CD4-positive, CD25-positive, alpha-beta regulatory T cell (primary cell): ENCODE measurements around the gene KCNK15. TPM values are rescaled to one million over a fixed set of nuclear protein-coding genes. Genes with fewer than 3 reads are reported as not detected.

ENCODE experiments used
- ATAC-seq, 2 donors: fragments of 150-1000 bp; cut with Tn5 transposase; one replicate each; pipeline ENCODE4 v1.10.0; 2021; ENCODE audit warnings: low read depth in 2 of 2, moderate number of reproducible peaks in 2 of 2, moderate library complexity in 1 of 2
- DNase-seq, 3 donors: peaks; one replicate each; pipeline versions ENCODE4 v3.0.0 to v3.0.0-alpha.2; 2012 to 2022; ENCODE audit warnings: mixed read lengths in 1 of 3
- H3K27ac ChIP-seq: one replicate; pipeline ENCODE4 v1.7.0; 2013; ENCODE audit warnings: mild to moderate bottlenecking, low read length; ENCODE audit not compliant: insufficient read depth, poor library complexity, severe bottlenecking
- H3K27me3 ChIP-seq: one replicate; pipeline ENCODE4 v1.7.0; 2013; ENCODE audit warnings: low read length; ENCODE audit not compliant: control insufficient read depth, insufficient read depth
- H3K36me3 ChIP-seq: one replicate; pipeline ENCODE4 v1.7.0; 2013; ENCODE audit warnings: mild to moderate bottlenecking, low read length, moderate library complexity; ENCODE audit not compliant: control insufficient read depth, insufficient read depth
- H3K4me1 ChIP-seq: 2 replicates; pipeline ENCODE4 v1.7.0; 2013; ENCODE audit warnings: mild to moderate bottlenecking, low read length; ENCODE audit not compliant: insufficient read depth, control insufficient read depth, poor library complexity, severe bottlenecking
- H3K4me3 ChIP-seq: one replicate; pipeline ENCODE4 v1.7.0; 2013; ENCODE audit warnings: low read depth, mild to moderate bottlenecking, low read length, moderate library complexity
- H3K9me3 ChIP-seq, 2 experiments: 1 replicate in 1 of 2; 2 replicates in 1 of 2; pipeline ENCODE4 v1.7.0; 2013; ENCODE audit warnings: low read length in 2 of 2, mild to moderate bottlenecking in 1 of 2, moderate library complexity in 1 of 2; ENCODE audit not compliant: control insufficient read depth in 2 of 2
- H3K27ac Mint-ChIP-seq, 3 donors: one replicate each; pipeline ENCODE4 v1.8.0; 2020 to 2022; ENCODE audit warnings: mild to moderate bottlenecking in 3 of 3, mixed read lengths in 3 of 3, moderate library complexity in 2 of 3
- H3K27me3 Mint-ChIP-seq: one replicate; pipeline ENCODE4 v1.8.0; 2022; ENCODE audit warnings: mild to moderate bottlenecking, mixed read lengths
- H3K36me3 Mint-ChIP-seq: one replicate; pipeline ENCODE4 v1.8.0; 2020; ENCODE audit warnings: mixed read lengths
- H3K4me1 Mint-ChIP-seq, 4 donors: one replicate each; pipeline ENCODE4 v1.8.0; 2020 to 2022; ENCODE audit warnings: mixed read lengths in 4 of 4, mild to moderate bottlenecking in 1 of 4
- H3K4me3 Mint-ChIP-seq, 4 donors: one replicate each; pipeline ENCODE4 v1.8.0; 2020 to 2022; ENCODE audit warnings: mild to moderate bottlenecking in 4 of 4, mixed read lengths in 4 of 4, moderate library complexity in 3 of 4
- H3K9me3 Mint-ChIP-seq, 7 donors: one replicate each; pipeline ENCODE4 v1.8.0; 2020 to 2022; ENCODE audit warnings: mixed read lengths in 7 of 7, mild to moderate bottlenecking in 3 of 7, moderate library complexity in 2 of 7
- polyA plus RNA-seq, 4 donors: library from polyadenylated mRNA; unstranded; fragments of 300-500 nt; fragmentation: Illumina TruSeq; gene quantifications; one replicate each; pipeline ENCODE4 v1.2.3, GENCODE V29; 2021
- total RNA-seq: library from RNA; stranded (reverse); gene quantifications from one replicate; pipeline ENCODE4 v1.2.3, GENCODE V29; 2022

Gene KCNK15
- total and polyA plus RNA-seq, 5 donors from 2014 or later: not detected

- no peak for ATAC-seq
- peaks cover 2% of the 10 kb centered on the region for H3K27me3 ChIP-seq
- no peaks in the 10 kb centered on the region for H3K9me3 ChIP-seq
- H3K4me3 ChIP-seq: no peak overlapping the region
- Mint-ChIP-seq H3K27me3 (peaks cover 15% of the 10 kb centered on the region), H3K27ac (no peak overlapping the region), H3K4me1 (no peaks in the 10 kb centered on the region), H3K4me3 (no peak overlapping the region), H3K36me3 (no peaks in the 10 kb centered on the region), H3K9me3 (no peaks in the 10 kb centered on the region)
- H3K36me3 ChIP-seq: no peaks in the 10 kb centered on the region
- no peaks in the 10 kb centered on the region for H3K4me1 ChIP-seq
- H3K27ac ChIP-seq: no peak overlapping the region
- DNase-seq: no peak
These were observed 23.8 kb downstream of the KCNK15 start for GRCh38 chr20:44769481-44769863.

DNA sequence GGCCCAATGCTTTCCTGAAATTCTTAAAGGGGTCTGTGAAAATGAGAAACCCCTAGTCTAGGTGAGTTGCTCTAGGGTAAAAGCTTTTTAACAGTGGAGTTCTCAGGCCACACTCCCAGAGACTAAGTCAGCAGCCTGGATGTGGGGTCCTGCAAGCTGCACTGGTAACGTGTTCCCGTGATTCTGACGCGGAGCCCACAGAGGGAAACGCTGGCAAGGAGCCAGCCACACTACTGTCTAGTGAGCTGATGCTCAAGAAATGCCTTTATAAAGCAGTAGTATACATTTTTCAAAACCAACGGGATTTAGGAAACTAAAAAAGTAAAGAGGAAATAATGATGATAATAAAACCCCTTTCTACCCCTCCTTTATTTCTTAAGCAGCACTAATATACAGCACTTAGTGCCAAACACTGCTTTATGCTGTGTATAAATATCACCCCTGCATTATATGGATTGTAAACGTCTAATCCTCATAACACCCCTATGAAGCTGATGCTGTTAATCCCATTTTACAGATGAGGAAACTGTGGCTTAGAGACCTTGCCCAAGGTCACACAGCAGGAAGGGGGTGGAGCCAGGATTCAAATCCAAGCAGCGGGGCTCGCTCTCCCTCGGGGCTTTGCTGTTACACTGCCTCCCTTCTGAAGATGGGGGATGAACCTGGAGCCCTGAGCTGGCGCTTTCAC, 25.0 kb downstream of the KCNK15 start:
- H3K4me3 ChIP-seq: no peak overlapping the region
- H3K27ac Mint-ChIP-seq: no peak overlapping the region
- H3K9me3 ChIP-seq: no peaks in the 10 kb centered on the region
- H3K4me3 Mint-ChIP-seq: no peak overlapping the region
- ATAC-seq: no peak
- H3K27me3 Mint-ChIP-seq: peaks cover 15% of the 10 kb centered on the region
- no peaks in the 10 kb centered on the region for H3K9me3 Mint-ChIP-seq
- no peaks in the 10 kb centered on the region for H3K4me1 Mint-ChIP-seq
- H3K36me3 ChIP-seq: no peaks in the 10 kb centered on the region
- H3K4me1 ChIP-seq: no peaks in the 10 kb centered on the region
- no peak for DNase-seq
- H3K27me3 ChIP-seq: peaks cover 2% of the 10 kb centered on the region
- no peak overlapping the region for H3K27ac ChIP-seq
- H3K36me3 Mint-ChIP-seq: no peaks in the 10 kb centered on the region

DNA sequence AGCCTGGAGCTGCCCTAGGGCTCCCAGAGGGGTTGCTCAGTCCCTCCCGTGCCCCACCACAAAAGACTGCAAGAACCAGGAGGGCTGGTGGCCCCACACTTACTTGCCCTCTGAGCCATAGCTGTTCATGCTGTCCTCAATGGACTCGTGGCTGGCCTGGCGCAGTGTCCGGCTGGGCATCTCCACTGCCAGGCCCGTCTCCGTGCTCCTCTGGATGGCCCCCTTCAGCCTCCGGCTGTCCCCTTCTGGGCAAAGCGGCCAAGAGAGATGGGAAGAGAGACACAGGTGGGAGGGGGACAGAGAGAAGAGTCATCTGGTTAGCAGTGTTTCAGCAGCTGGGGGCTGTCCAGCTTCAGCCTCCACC, 25.5 kb downstream of the KCNK15 start:
- Mint-ChIP-seq H3K4me3 (no peak overlapping the region), H3K36me3 (no peaks in the 10 kb centered on the region), H3K4me1 (no peaks in the 10 kb centered on the region), H3K9me3 (no peaks in the 10 kb centered on the region), H3K27me3 (peaks cover 16% of the 10 kb centered on the region), H3K27ac (no peak overlapping the region)
- ATAC-seq: no peak
- Histone ChIP-seq H3K4me1 (no peaks in the 10 kb centered on the region), H3K9me3 (no peaks in the 10 kb centered on the region), H3K4me3 (no peak overlapping the region), H3K36me3 (no peaks in the 10 kb centered on the region), H3K27me3 (no peaks in the 10 kb centered on the region), H3K27ac (no peak overlapping the region)
- no peak for DNase-seq

DNA sequence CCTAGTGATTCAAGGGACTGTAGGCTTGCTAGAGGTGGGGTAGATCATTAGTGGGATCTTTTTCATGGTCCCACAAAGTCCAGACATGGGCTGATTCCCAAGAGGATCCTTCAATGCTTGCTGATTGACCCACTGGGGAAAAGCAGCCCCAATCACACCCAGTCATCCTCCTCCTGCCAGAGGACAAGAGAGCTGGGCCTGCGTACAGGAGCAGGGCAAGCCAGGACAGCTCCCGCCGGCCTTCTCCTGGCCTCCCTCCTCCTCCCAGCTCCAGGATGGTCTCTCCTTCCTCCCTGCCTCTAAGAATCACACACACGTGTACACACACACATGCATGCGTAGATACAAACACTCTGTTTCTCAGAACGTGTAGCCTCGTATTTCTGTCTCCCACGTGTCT, 27.0 kb downstream of the KCNK15 start:
- no peak for DNase-seq
- Histone ChIP-seq H3K4me3 (no peak overlapping the region), H3K9me3 (no peaks in the 10 kb centered on the region), H3K4me1 (no peaks in the 10 kb centered on the region), H3K36me3 (no peaks in the 10 kb centered on the region), H3K27ac (no peak overlapping the region), H3K27me3 (peaks cover 2% of the 10 kb centered on the region)
- Mint-ChIP-seq H3K9me3 (peaks cover 0 to 2% (median 0%) of the 10 kb centered on the region in 7 donors), H3K36me3 (no peaks in the 10 kb centered on the region), H3K27me3 (peaks cover 20% of the 10 kb centered on the region), H3K27ac (no peak overlapping the region), H3K4me3 (no peak overlapping the region), H3K4me1 (no peaks in the 10 kb centered on the region)
- ATAC-seq: no peak

GRCh38 chr20:44773070-44773829, 27.6 kb downstream of the KCNK15 start:
- DNase-seq (no peak), ATAC-seq (no peak)
- Mint-ChIP-seq H3K9me3 (peaks cover 0 to 2% (median 0%) of the 10 kb centered on the region in 7 donors), H3K4me3 (no peak overlapping the region), H3K4me1 (no peaks in the 10 kb centered on the region), H3K36me3 (no peaks in the 10 kb centered on the region), H3K27me3 (peaks cover 16% of the 10 kb centered on the region), H3K27ac (no peak overlapping the region)
- Histone ChIP-seq H3K4me3 (no peak overlapping the region), H3K9me3 (no peaks in the 10 kb centered on the region), H3K36me3 (no peaks in the 10 kb centered on the region), H3K27me3 (peaks cover 2% of the 10 kb centered on the region), H3K27ac (no peak overlapping the region), H3K4me1 (no peaks in the 10 kb centered on the region)

DNA sequence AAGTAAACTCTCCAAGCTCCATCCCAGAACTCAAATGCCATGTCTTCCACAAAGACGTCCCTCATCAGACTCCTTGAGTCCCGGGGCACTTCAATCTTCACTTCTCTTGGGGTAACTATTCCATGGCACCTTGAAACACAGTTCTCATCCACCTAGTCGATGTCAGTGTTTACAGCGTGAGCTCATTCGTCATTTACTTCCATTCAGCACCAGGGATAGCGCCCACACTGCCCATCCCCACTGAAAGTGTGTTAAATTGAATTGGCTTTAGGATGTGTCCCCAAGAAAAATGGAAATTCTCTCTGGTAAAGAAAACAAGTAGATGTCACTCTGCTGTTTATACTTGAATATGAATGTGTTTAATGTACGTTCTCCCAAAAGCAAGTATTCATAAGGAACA, 31.3 kb downstream of the KCNK15 start:
- no peak overlapping the region for H3K27ac ChIP-seq
- H3K36me3 Mint-ChIP-seq: no peaks in the 10 kb centered on the region
- no peak for ATAC-seq
- no peaks in the 10 kb centered on the region for H3K4me1 Mint-ChIP-seq
- no peaks in the 10 kb centered on the region for H3K36me3 ChIP-seq
- H3K27me3 ChIP-seq: peaks cover 2% of the 10 kb centered on the region
- no peak overlapping the region for H3K4me3 ChIP-seq
- no peak overlapping the region for H3K4me3 Mint-ChIP-seq
- H3K9me3 Mint-ChIP-seq: peaks cover 0 to 4% (median 2%) of the 10 kb centered on the region in 7 donors
- H3K27ac Mint-ChIP-seq: no peak overlapping the region
- no peaks in the 10 kb centered on the region for H3K9me3 ChIP-seq
- no peak for DNase-seq
- H3K27me3 Mint-ChIP-seq: peaks cover 9% of the 10 kb centered on the region
- H3K4me1 ChIP-seq: no peaks in the 10 kb centered on the region

- Histone ChIP-seq H3K27ac (no peak overlapping the region), H3K4me3 (no peak overlapping the region), H3K36me3 (no peaks in the 10 kb centered on the region), H3K4me1 (no peaks in the 10 kb centered on the region), H3K9me3 (no peaks in the 10 kb centered on the region), H3K27me3 (peaks cover 4% of the 10 kb centered on the region)
- H3K27me3 Mint-ChIP-seq: peaks cover 5% of the 10 kb centered on the region
- no peak overlapping the region for H3K27ac Mint-ChIP-seq
- no peak overlapping the region for H3K4me3 Mint-ChIP-seq
- peaks cover 0 to 4% (median 3%) of the 10 kb centered on the region in 7 donors for H3K9me3 Mint-ChIP-seq
- no peaks in the 10 kb centered on the region for H3K4me1 Mint-ChIP-seq
- ATAC-seq: no peak
- H3K36me3 Mint-ChIP-seq: no peaks in the 10 kb centered on the region
- DNase-seq: peak in 1 of 3 donors; percentile 36
These were observed 34.6 kb downstream of the KCNK15 start for GRCh38 chr20:44780226-44780625.

GRCh38 chr20:44781118-44781517, 35.5 kb downstream of the KCNK15 start:
- Mint-ChIP-seq H3K9me3 (peaks cover 0 to 4% (median 3%) of the 10 kb centered on the region in 7 donors), H3K27ac (no peak overlapping the region), H3K4me3 (no peak overlapping the region), H3K27me3 (peaks cover 4% of the 10 kb centered on the region), H3K36me3 (no peaks in the 10 kb centered on the region), H3K4me1 (no peaks in the 10 kb centered on the region)
- no peak for DNase-seq
- no peak for ATAC-seq
- H3K4me1 ChIP-seq: no peaks in the 10 kb centered on the region
- peaks cover 4% of the 10 kb centered on the region for H3K27me3 ChIP-seq
- H3K4me3 ChIP-seq: no peak overlapping the region
- no peaks in the 10 kb centered on the region for H3K36me3 ChIP-seq
- no peaks in the 10 kb centered on the region for H3K9me3 ChIP-seq
- no peak overlapping the region for H3K27ac ChIP-seq
